Body of pancreas (tissue), 4 donors: ENCODE results near the gene NKAIN2.

ENCODE experiments used
- CTCF ChIP-seq, 7 experiments: fragments of 450-650 bp in 4 of 7; fragments of 200-600 bp in 3 of 7; sonication (generic) in 3 of 7; IDR thresholded peaks; one replicate each; pipeline ENCODE4 v1.5.1; 2016 to 2019; ENCODE audit warnings: antibody characterized with exemption in 7 of 7
- POLR2A ChIP-seq, 3 donors: fragments of 450-650 bp; IDR thresholded peaks; one replicate each; pipeline ENCODE4 v1.6.1; 2016; ENCODE audit warnings: antibody characterized with exemption in 3 of 3, mild to moderate bottlenecking in 2 of 3

GRCh38 chr6:124223611-124224345 lies 420.1 kb downstream of the NKAIN2 start:
- no peak for TF ChIP-seq POLR2A (IDR thresholded peaks at IDR 0.05)
- no peak for TF ChIP-seq CTCF (IDR thresholded peaks at IDR 0.05)
